Keratinocyte (primary cell): Measurements from ENCODE around the gene LETMD1. TPM values are rescaled to one million over a fixed set of nuclear protein-coding genes. Genes with fewer than 3 reads are reported as not detected.
"Not testable (repeated sequence)": the region's sequence is repeated elsewhere in the genome, so short reads cannot be mapped to it uniquely, and the experiment has no call there.

ENCODE experiments used
- DNase-seq: peaks from one replicate; pipeline ENCODE4 v3.0.0-alpha.2; 2011; ENCODE audit warnings: low read depth, missing footprints, low spot score
- FAIRE-seq: peaks from 2 replicates; lab custom pipeline; 2011; peaks lifted over from hg19 to GRCh38; lab: Jason Lieb, UNC
- H2AFZ ChIP-seq: 2 replicates; pipeline ENCODE4 v1.6.0; 2012; ENCODE audit warnings: low read length, control low read depth, inconsistent platforms; ENCODE audit not compliant: control insufficient read depth
- H3K27ac ChIP-seq: 2 replicates; pipeline ENCODE4 v1.5.1; 2011; ENCODE audit warnings: low read length; ENCODE audit not compliant: control insufficient read depth, insufficient read depth
- H3K27me3 ChIP-seq: 3 replicates; pipeline ENCODE4 v1.6.0; 2011; ENCODE audit warnings: low read length; ENCODE audit not compliant: control insufficient read depth, insufficient read depth; ENCODE audit errors: extremely low read depth
- H3K36me3 ChIP-seq, 2 experiments: 2 replicates in 1 of 2; 3 replicates in 1 of 2; pipeline ENCODE4 v1.5.1; 2011; ENCODE audit warnings: low read length in 2 of 2, mild to moderate bottlenecking in 1 of 2; ENCODE audit not compliant: control insufficient read depth in 2 of 2, insufficient read depth in 2 of 2; ENCODE audit errors: extremely low read depth in 1 of 2
- H3K4me1 ChIP-seq: 3 replicates; pipeline ENCODE4 v1.5.1; 2011; ENCODE audit warnings: low read length; ENCODE audit not compliant: control insufficient read depth, insufficient read depth; ENCODE audit errors: extremely low read depth
- H3K4me2 ChIP-seq: 3 replicates; pipeline ENCODE4 v1.6.0; 2011; ENCODE audit warnings: low read depth, low read length; ENCODE audit not compliant: control insufficient read depth, insufficient read depth; ENCODE audit errors: extremely low read depth
- H3K4me3 ChIP-seq, 3 experiments: fragments of 200-600 bp in 1 of 3; sonication (generic) in 1 of 3; 2 replicates in 2 of 3; 3 replicates in 1 of 3; pipeline ENCODE4 v1.5.1; 2011 to 2016; ENCODE audit warnings: low read length in 3 of 3, mild to moderate bottlenecking in 3 of 3, control low read depth in 2 of 3, inconsistent platforms in 1 of 3, low read depth in 1 of 3, mixed read lengths in 1 of 3, mixed run types in 1 of 3, moderate library complexity in 1 of 3; ENCODE audit not compliant: control insufficient read depth in 2 of 3, insufficient read depth in 2 of 3; ENCODE audit errors: extremely low read depth in 1 of 3
- H3K79me2 ChIP-seq: 2 replicates; pipeline ENCODE4 v1.6.0; 2012; ENCODE audit warnings: low read length; ENCODE audit not compliant: control insufficient read depth, insufficient read depth
- H3K9ac ChIP-seq: 3 replicates; pipeline ENCODE4 v1.6.0; 2011; ENCODE audit warnings: low read length; ENCODE audit not compliant: control insufficient read depth, insufficient read depth; ENCODE audit errors: extremely low read depth
- H3K9me1 ChIP-seq: 3 replicates; pipeline ENCODE4 v1.6.0; 2011; ENCODE audit warnings: low read length; ENCODE audit not compliant: control insufficient read depth, insufficient read depth; ENCODE audit errors: extremely low read depth
- H3K9me3 ChIP-seq: 2 replicates; pipeline ENCODE4 v1.5.1; 2012; ENCODE audit warnings: low read depth, low read length; ENCODE audit not compliant: control insufficient read depth
- H4K20me1 ChIP-seq: 3 replicates; pipeline ENCODE4 v1.6.0; 2011; ENCODE audit warnings: low read length; ENCODE audit not compliant: control insufficient read depth, insufficient read depth; ENCODE audit errors: extremely low read depth
- EZH2 ChIP-seq: IDR thresholded peaks from one replicate; pipeline ENCODE4 v1.6.1; 2012; ENCODE audit warnings: inconsistent platforms, mild to moderate bottlenecking, low read length, moderate library complexity
- dilution Hi-C: fragments of 300-500 bp; cut with MboI; formaldehyde crosslinking; loops from one replicate; pipeline ENCODE4 v1.7.0; 2020; ENCODE audit warnings: low sequenced_read_pairs; ENCODE audit not compliant: extremely low pct_ligation_motif_present
- polyA plus RNA-seq, 5 experiments: library from polyadenylated mRNA; depleted of rRNA in 3 of 5; stranded (reverse) in 3 of 5; stranded (forward) in 1 of 5; unstranded in 1 of 5; fragments of >200 nt; gene quantifications; 1 replicate in 1 of 5; 2 replicates in 3 of 5; 3 replicates in 1 of 5; pipeline versions ENCODE4 v1.2.1 to v1.2.3, GENCODE V29; 2011 to 2012; ENCODE audit warnings: missing spikeins in 2 of 5, low read depth in 1 of 5, low replicate concordance in 1 of 5
- TF ChIP-seq, protein P1 (sequence below), 3 experiments: IDR thresholded peaks in 1 of 3; conservative IDR thresholded peaks in 1 of 3; optimal IDR thresholded peaks in 1 of 3; 2 replicates in 2 of 3; 3 replicates in 1 of 3; pipeline versions ENCODE3 to v1.5.1; 2011; ENCODE audit warnings: low read length in 3 of 3, mild to moderate bottlenecking in 3 of 3, moderate library complexity in 2 of 3, control low read depth in 1 of 3, inconsistent platforms in 1 of 3; ENCODE audit not compliant: insufficient read depth in 2 of 3; ENCODE audit errors: extremely low read depth in 1 of 3

LETMD1 gene
- polyA plus RNA-seq, 1 donor (not counting 4 experiments of a cell fraction or from before 2014, with no cell fraction given), result 51.1 TPM

- H3K4me3 ChIP-seq, result peak overlapping the region in 1 of 3 experiments; percentile 7
- H3K79me2 ChIP-seq, result peaks cover 22% of the 10 kb centered on the region
- no peak overlapping the region for H3K27ac ChIP-seq
- H2AFZ ChIP-seq, result no peak overlapping the region
- H3K4me1 ChIP-seq, result peaks cover 15% of the 10 kb centered on the region
- H3K27me3 ChIP-seq, result no peaks in the 10 kb centered on the region
- dilution Hi-C loops, result no loop called here
- peaks cover 0 to 2% of the 10 kb centered on the region in 2 experiments for H3K36me3 ChIP-seq
- DNase-seq (no peak), FAIRE-seq (peak; percentile 9)
- no peaks in the 10 kb centered on the region for H3K9me1 ChIP-seq
- H3K9ac ChIP-seq, result no peak overlapping the region
- H4K20me1 ChIP-seq, result no peaks in the 10 kb centered on the region
- no peak for TF ChIP-seq EZH2
- TF ChIP-seq, protein P1, sequence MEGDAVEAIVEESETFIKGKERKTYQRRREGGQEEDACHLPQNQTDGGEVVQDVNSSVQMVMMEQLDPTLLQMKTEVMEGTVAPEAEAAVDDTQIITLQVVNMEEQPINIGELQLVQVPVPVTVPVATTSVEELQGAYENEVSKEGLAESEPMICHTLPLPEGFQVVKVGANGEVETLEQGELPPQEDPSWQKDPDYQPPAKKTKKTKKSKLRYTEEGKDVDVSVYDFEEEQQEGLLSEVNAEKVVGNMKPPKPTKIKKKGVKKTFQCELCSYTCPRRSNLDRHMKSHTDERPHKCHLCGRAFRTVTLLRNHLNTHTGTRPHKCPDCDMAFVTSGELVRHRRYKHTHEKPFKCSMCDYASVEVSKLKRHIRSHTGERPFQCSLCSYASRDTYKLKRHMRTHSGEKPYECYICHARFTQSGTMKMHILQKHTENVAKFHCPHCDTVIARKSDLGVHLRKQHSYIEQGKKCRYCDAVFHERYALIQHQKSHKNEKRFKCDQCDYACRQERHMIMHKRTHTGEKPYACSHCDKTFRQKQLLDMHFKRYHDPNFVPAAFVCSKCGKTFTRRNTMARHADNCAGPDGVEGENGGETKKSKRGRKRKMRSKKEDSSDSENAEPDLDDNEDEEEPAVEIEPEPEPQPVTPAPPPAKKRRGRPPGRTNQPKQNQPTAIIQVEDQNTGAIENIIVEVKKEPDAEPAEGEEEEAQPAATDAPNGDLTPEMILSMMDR (optimal IDR thresholded peaks at IDR 0.05 in 1 of 3, IDR thresholded peaks at IDR 0.05 in 1 of 3, conservative IDR thresholded peaks at IDR 0.05 in 1 of 3; ENCODE audit: extremely low read depth in 1 of 3, insufficient read depth in 2 of 3, low read length in 3 of 3), result no peak
- H3K4me2 ChIP-seq, result peak overlapping the region; percentile 72
- no peaks in the 10 kb centered on the region for H3K9me3 ChIP-seq
Measured at GRCh38 chr12:51012570-51013236, 35.4 kb upstream of the LETMD1 start.

DNA sequence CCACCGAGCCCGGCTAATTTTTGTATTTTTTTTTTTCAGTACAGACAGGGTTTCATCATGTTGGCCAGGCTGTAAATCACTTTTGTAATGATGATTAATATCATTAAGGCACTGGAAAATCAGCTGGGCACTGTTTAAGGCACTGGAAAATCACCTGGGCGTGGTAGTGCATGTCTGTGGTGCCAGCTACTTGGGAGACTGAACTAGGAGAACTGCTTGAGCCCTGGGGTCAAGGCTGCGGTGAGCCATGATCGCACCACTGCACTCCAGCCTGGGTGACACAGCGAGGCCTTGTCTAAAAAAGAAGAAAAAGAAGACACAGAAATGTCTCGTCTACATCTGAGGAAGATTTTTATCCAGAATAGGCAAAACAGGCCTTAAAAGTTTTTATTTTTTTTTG is 34.7 kb upstream of the LETMD1 start:
- peaks cover 25% of the 10 kb centered on the region for H3K79me2 ChIP-seq
- H4K20me1 ChIP-seq, result no peaks in the 10 kb centered on the region
- peak overlapping the region; percentile 52 for H3K4me2 ChIP-seq
- no peaks in the 10 kb centered on the region for H3K9me1 ChIP-seq
- no peaks in the 10 kb centered on the region for H3K9me3 ChIP-seq
- H3K4me1 ChIP-seq, result peaks cover 15% of the 10 kb centered on the region
- no peak overlapping the region for H2AFZ ChIP-seq
- H3K9ac ChIP-seq, result no peak overlapping the region
- dilution Hi-C loops, result no loop called here
- no peak for FAIRE-seq
- H3K36me3 ChIP-seq, result peaks cover 0 to under 1% of the 10 kb centered on the region in 2 experiments
- H3K27ac ChIP-seq, result no peak overlapping the region
- TF ChIP-seq EZH2, result no peak
- TF ChIP-seq, protein P1 (optimal IDR thresholded peaks at IDR 0.05 in 1 of 3, IDR thresholded peaks at IDR 0.05 in 1 of 3, conservative IDR thresholded peaks at IDR 0.05 in 1 of 3; ENCODE audit: extremely low read depth in 1 of 3, insufficient read depth in 2 of 3, low read length in 3 of 3), result no peak
- no peaks in the 10 kb centered on the region for H3K27me3 ChIP-seq
- no peak for DNase-seq
- H3K4me3 ChIP-seq, result no peak overlapping the region

DNA sequence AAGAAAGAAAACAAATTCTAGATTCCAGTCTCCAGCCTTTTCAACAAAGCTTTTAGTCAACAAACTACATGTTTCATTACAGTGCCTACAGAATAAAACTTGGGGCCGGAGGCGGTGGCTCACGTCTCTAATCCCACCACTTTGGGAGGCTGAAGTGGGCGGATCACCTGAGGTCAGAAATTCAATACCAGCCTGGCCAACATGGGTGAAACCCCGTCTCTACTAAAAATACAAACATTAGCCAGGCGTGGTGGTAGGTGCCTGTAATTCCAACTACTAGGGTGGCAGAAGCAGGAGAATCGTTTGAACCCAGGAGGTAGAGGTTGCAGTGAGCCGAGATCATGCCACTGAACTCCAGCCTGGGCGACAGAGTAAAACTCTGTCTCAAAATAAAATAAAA is 33.7 kb upstream of the LETMD1 start:
- Histone ChIP-seq H3K79me2 (peaks cover 29% of the 10 kb centered on the region), H3K4me1 (peaks cover 15% of the 10 kb centered on the region)
- H3K9ac ChIP-seq, H3K27ac ChIP-seq, H2AFZ ChIP-seq, FAIRE-seq, H3K4me2 ChIP-seq, H3K9me3 ChIP-seq, H3K36me3 ChIP-seq, H4K20me1 ChIP-seq, H3K9me1 ChIP-seq, DNase-seq, dilution Hi-C loops, H3K4me3 ChIP-seq, H3K27me3 ChIP-seq: not testable (repeated sequence)
